ENCODE results near the gene HTR2A.
A peak's percentile ranks its signal among the peaks of the same experiment; 100 is the strongest.

Gene HTR2A

GRCh38 chr13:46803586-46803985 is 93.3 kb downstream of the HTR2A start:
- no peak for DNase-seq

GRCh38 chr13:46801858-46802257 is 95.0 kb downstream of the HTR2A start:
- no peak for DNase-seq

- no peak for DNase-seq
Measured at GRCh38 chr13:46799139-46799538, 97.7 kb downstream of the HTR2A start.

- DNase-seq: no peak
Measured at GRCh38 chr13:46797501-46798237, 99.2 kb downstream of the HTR2A start.

- peak; percentile 92 for DNase-seq
Measured at GRCh38 chr13:46796515-46797474, 100.1 kb downstream of the HTR2A start, which contains the start of gene ESD. ESD (minus strand) TSS chr13:46797161; CDS start chr13:46791413, 5,748 bp downstream.

GRCh38 chr13:46796129-46796514 is 100.7 kb downstream of the HTR2A start:
- no peak for DNase-seq

- no peak for DNase-seq
Measured at GRCh38 chr13:46795321-46795720, 101.5 kb downstream of the HTR2A start.

- no peak for DNase-seq
Measured at GRCh38 chr13:46783504-46783903, 113.3 kb downstream of the HTR2A start.

- DNase-seq: no peak
Measured at GRCh38 chr13:46782691-46783090, 114.2 kb downstream of the HTR2A start.

GRCh38 chr13:46782066-46782465 is 114.8 kb downstream of the HTR2A start:
- DNase-seq: no peak

Data from activated naive CD4-positive, alpha-beta T cell treated with Interleukin-2 at 50 U/mL for 16 hours (primary cell).